IMR-90 (cell line): Measurements from ENCODE around the gene PCP4L1.

ENCODE experiments used
- CEBPB ChIP-seq: IDR thresholded peaks from 2 replicates; pipeline ENCODE4 v1.6.1; 2012; ENCODE audit warnings: low read depth, low read length, improper control_type of control experiment
- CHD1 ChIP-seq: IDR thresholded peaks from 2 replicates; pipeline ENCODE4 v1.6.1; 2012; ENCODE audit warnings: low read depth, low read length, improper control_type of control experiment
- CTCF ChIP-seq: conservative IDR thresholded peaks from 2 replicates; pipeline ENCODE4 v1.5.1; 2012; ENCODE audit warnings: mild to moderate bottlenecking, low read depth, low read length, improper control_type of control experiment
- FOS ChIP-seq: fragments of 150-350 bp; IDR thresholded peaks from 2 replicates; pipeline ENCODE4 v1.6.1; 2016; ENCODE audit warnings: low read depth, low read length
- MAFK ChIP-seq: IDR thresholded peaks from 2 replicates; pipeline ENCODE4 v1.6.1; 2012; ENCODE audit warnings: low read depth, low read length, improper control_type of control experiment
- MAZ ChIP-seq: IDR thresholded peaks from 2 replicates; pipeline ENCODE4 v1.6.1; 2012; ENCODE audit warnings: low read depth, mild to moderate bottlenecking, low read length, improper control_type of control experiment, moderate library complexity, borderline replicate concordance
- POLR2A ChIP-seq: IDR thresholded peaks from 2 replicates; pipeline ENCODE4 v1.6.1; 2012; ENCODE audit warnings: mild to moderate bottlenecking, low read depth, low read length
- RAD21 ChIP-seq: IDR thresholded peaks from 2 replicates; pipeline ENCODE4 v1.6.1; 2012; ENCODE audit warnings: low read length, improper control_type of control experiment
- RCOR1 ChIP-seq: IDR thresholded peaks from 2 replicates; pipeline ENCODE4 v1.6.1; 2012; ENCODE audit warnings: mild to moderate bottlenecking, low read length, improper control_type of control experiment; ENCODE audit not compliant: insufficient replicate concordance
- RFX5 ChIP-seq: IDR thresholded peaks from 2 replicates; pipeline ENCODE4 v1.8.0; 2012; ENCODE audit warnings: low read depth, mild to moderate bottlenecking, low read length, moderate library complexity
- SMC3 ChIP-seq: fragments of 150-350 bp; IDR thresholded peaks from 2 replicates; pipeline ENCODE4 v1.6.1; 2016; ENCODE audit warnings: low read depth, mild to moderate bottlenecking, antibody characterized with exemption, low read length, moderate library complexity
- TF ChIP-seq, protein P1 (sequence below): fragments of 150-350 bp; IDR thresholded peaks from 2 replicates; pipeline ENCODE4 v1.6.1; 2016; ENCODE audit warnings: low read depth, mild to moderate bottlenecking, low read length, moderate library complexity, borderline replicate concordance
- TF ChIP-seq, protein P2 (sequence below): fragments of 150-350 bp; IDR thresholded peaks from 2 replicates; pipeline ENCODE4 v1.6.1; 2017; ENCODE audit warnings: mild to moderate bottlenecking, antibody characterized with exemption, low read length, low read depth

DNA sequence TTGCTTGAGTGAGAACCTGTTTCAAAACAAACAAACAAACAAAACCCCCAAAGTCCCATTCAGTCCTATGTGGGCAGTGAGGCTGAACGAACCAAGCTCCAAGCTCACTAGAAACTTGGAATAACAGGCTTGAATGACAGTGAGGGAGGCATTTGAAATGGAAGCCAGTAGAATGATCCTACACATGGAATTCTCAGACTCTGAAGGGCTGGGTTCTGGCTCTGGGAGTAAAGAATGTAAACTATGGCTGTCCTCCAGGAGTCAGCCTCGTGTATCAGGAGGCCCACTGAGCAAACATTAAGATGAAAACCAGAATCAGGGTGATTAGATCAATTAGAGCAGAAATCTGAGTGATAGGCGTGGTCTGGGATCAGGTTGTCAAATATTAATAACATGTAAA is 14.9 kb downstream of the PCP4L1 start:
- TF ChIP-seq CTCF (no peak), CHD1 (no peak), POLR2A (no peak), RFX5 (no peak), SMC3 (no peak), RAD21 (no peak), RCOR1 (no peak), CEBPB (no peak), MAZ (no peak), MAFK (no peak), FOS (no peak)
- TF ChIP-seq, protein P1, sequence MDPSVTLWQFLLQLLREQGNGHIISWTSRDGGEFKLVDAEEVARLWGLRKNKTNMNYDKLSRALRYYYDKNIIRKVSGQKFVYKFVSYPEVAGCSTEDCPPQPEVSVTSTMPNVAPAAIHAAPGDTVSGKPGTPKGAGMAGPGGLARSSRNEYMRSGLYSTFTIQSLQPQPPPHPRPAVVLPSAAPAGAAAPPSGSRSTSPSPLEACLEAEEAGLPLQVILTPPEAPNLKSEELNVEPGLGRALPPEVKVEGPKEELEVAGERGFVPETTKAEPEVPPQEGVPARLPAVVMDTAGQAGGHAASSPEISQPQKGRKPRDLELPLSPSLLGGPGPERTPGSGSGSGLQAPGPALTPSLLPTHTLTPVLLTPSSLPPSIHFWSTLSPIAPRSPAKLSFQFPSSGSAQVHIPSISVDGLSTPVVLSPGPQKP = no peak
- TF ChIP-seq, protein P2, sequence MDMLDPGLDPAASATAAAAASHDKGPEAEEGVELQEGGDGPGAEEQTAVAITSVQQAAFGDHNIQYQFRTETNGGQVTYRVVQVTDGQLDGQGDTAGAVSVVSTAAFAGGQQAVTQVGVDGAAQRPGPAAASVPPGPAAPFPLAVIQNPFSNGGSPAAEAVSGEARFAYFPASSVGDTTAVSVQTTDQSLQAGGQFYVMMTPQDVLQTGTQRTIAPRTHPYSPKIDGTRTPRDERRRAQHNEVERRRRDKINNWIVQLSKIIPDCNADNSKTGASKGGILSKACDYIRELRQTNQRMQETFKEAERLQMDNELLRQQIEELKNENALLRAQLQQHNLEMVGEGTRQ = no peak
